PC-9 (cell line): ENCODE data around the gene SCEL. TPM values are rescaled to one million over a fixed set of nuclear protein-coding genes. Genes with fewer than 3 reads are reported as not detected.

Experiments used
- BruUV-seq: library from RNA; stranded (reverse); fragments of 400-500 nt; replicated peaks from 2 replicates; lab custom pipeline; 2021; lab: Mats Ljungman, UMichigan
- CTCF ChIA-PET: fragments of 300-600 bp; sonication (Branson Sonifier 250); formaldehyde crosslinking; loops from one replicate; lab custom pipeline; 2022; ENCODE audit warnings: antibody characterized with exemption; lab: Charles Lee
- POLR2A ChIA-PET: fragments of 300-600 bp; sonication (Branson Sonifier 250); formaldehyde crosslinking; loops from one replicate; lab custom pipeline; 2022; ENCODE audit warnings: antibody characterized with exemption; ENCODE audit not compliant: unreplicated experiment; lab: Charles Lee
- DNase-seq, 2 experiments: peaks; one replicate each; pipeline versions ENCODE4 v3.0.0 to v3.0.0-alpha.2; 2015 to 2022; ENCODE audit warnings: mixed read lengths in 1 of 2
- H2AFZ ChIP-seq: fragments of 200-600 bp; sonication (generic); 2 replicates; pipeline ENCODE4 v1.8.1; 2017; ENCODE audit warnings: antibody characterized with exemption
- H3F3A ChIP-seq: fragments of 200-600 bp; sonication (generic); 2 replicates; pipeline ENCODE4 v1.8.1; 2017; ENCODE audit warnings: antibody characterized with exemption, mild to moderate bottlenecking, low read depth; ENCODE audit not compliant: insufficient read depth
- H3K27ac ChIP-seq: fragments of 200-600 bp; sonication (generic); 2 replicates; pipeline ENCODE4 v1.6.1; 2016; ENCODE audit warnings: mixed run types
- H3K27me3 ChIP-seq: fragments of 200-600 bp; sonication (generic); 2 replicates; pipeline ENCODE4 v1.6.1; 2016; ENCODE audit warnings: low read depth, mixed run types; ENCODE audit not compliant: insufficient read depth
- H3K36me3 ChIP-seq: fragments of 200-600 bp; sonication (generic); 2 replicates; pipeline ENCODE4 v1.6.1; 2016; ENCODE audit warnings: low read depth, mixed run types
- H3K4me1 ChIP-seq: fragments of 200-600 bp; sonication (generic); replicated peaks from 2 replicates; pipeline ENCODE4 v1.6.1; 2016; ENCODE audit warnings: mixed run types; ENCODE audit not compliant: insufficient read depth
- H3K4me2 ChIP-seq: fragments of 200-600 bp; sonication (generic); 2 replicates; pipeline ENCODE4 v1.6.1; 2017; ENCODE audit warnings: mixed run types
- H3K4me3 ChIP-seq: fragments of 200-600 bp; sonication (generic); 2 replicates; pipeline ENCODE4 v1.6.1; 2016; ENCODE audit warnings: mixed run types
- H3K79me2 ChIP-seq: fragments of 200-600 bp; sonication (generic); 2 replicates; pipeline ENCODE4 v1.6.1; 2017; ENCODE audit warnings: low read depth, mixed run types
- H3K9me2 ChIP-seq: fragments of 200-600 bp; sonication (generic); 2 replicates; pipeline ENCODE4 v1.8.1; 2017; ENCODE audit warnings: mild to moderate bottlenecking; ENCODE audit not compliant: insufficient read depth
- H3K9me3 ChIP-seq: fragments of 200-600 bp; sonication (generic); 2 replicates; pipeline ENCODE4 v1.8.1; 2016; ENCODE audit warnings: low read depth; ENCODE audit not compliant: insufficient read depth
- H4K20me1 ChIP-seq: fragments of 200-600 bp; sonication (generic); 2 replicates; pipeline ENCODE4 v1.8.1; 2017; ENCODE audit not compliant: insufficient read depth
- CTCF ChIP-seq: fragments of 200-600 bp; sonication (generic); conservative IDR thresholded peaks from 2 replicates; pipeline ENCODE4 v1.6.1; 2017; ENCODE audit warnings: mixed run types, antibody characterized with exemption, mild to moderate bottlenecking, moderate library complexity
- EZH2 ChIP-seq: fragments of 200-600 bp; sonication (generic); IDR thresholded peaks from 2 replicates; pipeline ENCODE4 v1.8.0; 2017; ENCODE audit warnings: antibody characterized with exemption, low read depth
- intact Hi-C: fragments of 100-400 bp; cut with micrococcal nuclease; formaldehyde crosslinking; loops from one replicate; pipeline ENCODE4 v1.10.0; 2022; ENCODE audit not compliant: unreplicated experiment
- total RNA-seq: library from RNA; stranded (reverse); gene quantifications from 2 replicates; pipeline ENCODE4 v1.2.3, GENCODE V29; 2021

Gene SCEL
- total RNA-seq, 1 experiment from 2014 or later, result 32.5 TPM

- POLR2A ChIA-PET, result no interaction called here
- H3K9me2 ChIP-seq, result no peaks in the 10 kb centered on the region
- peaks cover 9% of the 10 kb centered on the region; the same call in 1 of the 2 replicates for H3F3A ChIP-seq
- intact Hi-C loops, result loop anchor here (10.0 kb wide), 1 partner anchor 367 kb away; the partner anchor contains the start of gene MYCBP2
- no peak overlapping the region for H3K27ac ChIP-seq
- no peaks in the 10 kb centered on the region for H3K79me2 ChIP-seq
- no peaks in the 10 kb centered on the region for H3K27me3 ChIP-seq
- DNase-seq, result no peak
- no peaks in the 10 kb centered on the region for H4K20me1 ChIP-seq
- no peak overlapping the region for H3K4me2 ChIP-seq
- CTCF ChIA-PET, result no interaction called here
- H3K4me3 ChIP-seq, result no peak overlapping the region
- H3K4me1 ChIP-seq, result no peaks in the 10 kb centered on the region
- H3K36me3 ChIP-seq, result no peaks in the 10 kb centered on the region
- no peak overlapping the region for H2AFZ ChIP-seq
- BruUV-seq, result no TSS peak
- no peaks in the 10 kb centered on the region for H3K9me3 ChIP-seq
- TF ChIP-seq CTCF, result no peak
- TF ChIP-seq EZH2, result no peak
These were observed 156.4 kb downstream of the SCEL start for GRCh38 chr13:77691871-77692270.

GRCh38 chr13:77692746-77693448 lies 157.4 kb downstream of the SCEL start:
- Histone ChIP-seq H3K79me2 (no peaks in the 10 kb centered on the region), H3K27ac (no peak overlapping the region), H3K9me2 (no peaks in the 10 kb centered on the region), H4K20me1 (no peaks in the 10 kb centered on the region), H3K36me3 (no peaks in the 10 kb centered on the region), H3K4me2 (no peak overlapping the region), H2AFZ (no peak overlapping the region), H3K4me1 (no peaks in the 10 kb centered on the region), H3F3A (peaks cover 12% of the 10 kb centered on the region; the same call in 1 of the 2 replicates), H3K27me3 (no peaks in the 10 kb centered on the region), H3K4me3 (no peak overlapping the region), H3K9me3 (no peaks in the 10 kb centered on the region)
- BruUV-seq, result no TSS peak
- intact Hi-C loops, result loop anchor here (10.0 kb wide), 1 partner anchor 368 kb away; the partner anchor contains the start of gene MYCBP2
- TF ChIP-seq EZH2, result no peak
- no peak for TF ChIP-seq CTCF
- POLR2A ChIA-PET, result no interaction called here
- CTCF ChIA-PET, result no interaction called here
- no peak for DNase-seq

- TF ChIP-seq EZH2 (no peak), CTCF (no peak)
- ChIA-PET CTCF (no interaction called here), POLR2A (no interaction called here)
- Histone ChIP-seq H3K36me3 (no peaks in the 10 kb centered on the region), H3K27ac (no peak overlapping the region), H3K4me1 (no peaks in the 10 kb centered on the region), H3K9me3 (no peaks in the 10 kb centered on the region), H3K4me3 (no peak overlapping the region), H3K79me2 (no peaks in the 10 kb centered on the region), H3F3A (peaks cover 12% of the 10 kb centered on the region; the same call in 1 of the 2 replicates), H3K27me3 (no peaks in the 10 kb centered on the region), H3K9me2 (no peaks in the 10 kb centered on the region), H4K20me1 (no peaks in the 10 kb centered on the region), H3K4me2 (no peak overlapping the region), H2AFZ (no peak overlapping the region)
- DNase-seq, result no peak
- BruUV-seq, result no TSS peak
- intact Hi-C loops, result loop anchor here (10.0 kb wide), 1 partner anchor 369 kb away; the partner anchor contains the start of gene MYCBP2
These were observed 158.0 kb downstream of the SCEL start for GRCh38 chr13:77693449-77693940.

Other genes starting within 250 kb of the SCEL start
- 51.6 and 55.6 TPM in 2 replicates for gene MYCBP2, start 208.6 kb upstream of the SCEL start, total RNA-seq
- 2.3 and 2.4 TPM in 2 replicates for gene SLAIN1, start 162.0 kb downstream of the SCEL start, total RNA-seq